GM12878 (cell line): ENCODE measurements around the gene TNFSF11. TPM values are rescaled to one million over a fixed set of nuclear protein-coding genes. Genes with fewer than 3 reads are reported as not detected.

Source experiments
- ATAC-seq: fragments of 200-7000 bp; cut with Tn5 transposase; 3 replicates; pipeline ENCODE4 v1.9.1; 2020; ENCODE audit warnings: mild to moderate bottlenecking, moderate library complexity
- BruUV-seq: library from RNA; stranded (reverse); fragments of 400-500 nt; replicated peaks from 2 replicates; lab custom pipeline; 2021; lab: Mats Ljungman, UMichigan
- CTCF ChIA-PET: fragments of 300-600 bp; sonication (Branson Sonifier 250); formaldehyde crosslinking; extraction: SDS; loops from one replicate; lab custom pipeline; 2021; ENCODE audit warnings: inconsistent platforms; lab: Yijun Ruan, JAX
- POLR2A ChIA-PET: fragments of 350-600 bp; formaldehyde crosslinking; extraction: SDS; loops from one replicate; lab custom pipeline; 2021; ENCODE audit warnings: inconsistent platforms; lab: Charles Lee
- RAD21 ChIA-PET: fragments of 300-600 bp; sonication (Branson Sonifier 250); formaldehyde crosslinking; loops from one replicate; lab custom pipeline; 2023; ENCODE audit warnings: antibody characterized with exemption; ENCODE audit not compliant: unreplicated experiment; lab: Charles Lee
- SMC1A ChIA-PET: fragments of 300-600 bp; sonication (Branson Sonifier 250); formaldehyde crosslinking; loops from one replicate; lab custom pipeline; 2023; ENCODE audit not compliant: unreplicated experiment, uncharacterized antibody; lab: Charles Lee
- DNase-seq: peaks from one replicate; pipeline ENCODE4 v3.0.0-alpha.2; 2011; ENCODE audit warnings: low read depth, low spot score
- FAIRE-seq: peaks from 3 replicates; lab custom pipeline; 2011; peaks lifted over from hg19 to GRCh38; lab: Jason Lieb, UNC
- H2AFZ ChIP-seq: 2 replicates; pipeline ENCODE4 v1.6.0; 2011; ENCODE audit warnings: low read depth, low read length, control low read depth; ENCODE audit not compliant: control insufficient read depth
- H3K27ac ChIP-seq: 2 replicates; pipeline ENCODE4 v1.5.1; 2011; ENCODE audit warnings: control low read depth; ENCODE audit not compliant: control insufficient read depth, insufficient read depth
- H3K27me3 ChIP-seq, 2 experiments: replicated peaks in 1 of 2; 2 replicates each; pipeline versions ENCODE4 v1.6.0 to v1.6.1; 2011; ENCODE audit warnings: low read length in 1 of 2; ENCODE audit not compliant: control insufficient read depth in 2 of 2, insufficient read depth in 2 of 2
- H3K36me3 ChIP-seq, 2 experiments: 2 replicates each; pipeline ENCODE4 v1.5.1; 2011; ENCODE audit warnings: low read length in 1 of 2; ENCODE audit not compliant: control insufficient read depth in 2 of 2, insufficient read depth in 2 of 2
- H3K4me1 ChIP-seq: 2 replicates; pipeline ENCODE4 v1.6.1; 2011; ENCODE audit warnings: mild to moderate bottlenecking, low read length, moderate library complexity, mixed read lengths; ENCODE audit not compliant: control insufficient read depth, insufficient read depth
- H3K4me2 ChIP-seq: 2 replicates; pipeline ENCODE4 v1.6.0; 2011; ENCODE audit warnings: control low read depth; ENCODE audit not compliant: control insufficient read depth, insufficient read depth
- H3K4me3 ChIP-seq: fragments of 200-600 bp; sonication (generic); 2 replicates; pipeline ENCODE4 v1.5.1; 2016
- H3K79me2 ChIP-seq: 2 replicates; pipeline ENCODE4 v1.6.0; 2011; ENCODE audit warnings: low read length; ENCODE audit not compliant: control insufficient read depth, insufficient read depth
- H3K9ac ChIP-seq: 2 replicates; pipeline ENCODE4 v1.8.0; 2011; ENCODE audit warnings: low read length, control low read depth, mixed read lengths; ENCODE audit not compliant: control insufficient read depth, insufficient read depth
- H3K9me3 ChIP-seq: replicated peaks from 3 replicates; pipeline ENCODE4 v1.5.1; 2011; ENCODE audit warnings: mild to moderate bottlenecking, low read length; ENCODE audit not compliant: control insufficient read depth, insufficient read depth
- H4K20me1 ChIP-seq: 2 replicates; pipeline ENCODE4 v1.6.0; 2011; ENCODE audit not compliant: control insufficient read depth, insufficient read depth
- BCL3 ChIP-seq: IDR thresholded peaks from 2 replicates; pipeline ENCODE4 v1.6.1; 2011; ENCODE audit warnings: borderline replicate concordance, low read depth, mild to moderate bottlenecking, moderate library complexity, low read length; ENCODE audit not compliant: insufficient read depth, poor library complexity, severe bottlenecking
- HDGF ChIP-seq: fragments of 450-650 bp; IDR thresholded peaks from 2 replicates; pipeline ENCODE4 v1.6.1; 2016; ENCODE audit warnings: antibody characterized with exemption
- MEF2B ChIP-seq: fragments of 450-650 bp; IDR thresholded peaks from 2 replicates; pipeline ENCODE4 v1.6.1; 2018; ENCODE audit warnings: mild to moderate bottlenecking, moderate library complexity; ENCODE audit not compliant: partially characterized antibody, poor library complexity, severe bottlenecking
- MXI1 ChIP-seq: fragments of 150-350 bp; IDR thresholded peaks from 2 replicates; pipeline ENCODE4 v1.6.1; 2011; ENCODE audit warnings: low read depth, mild to moderate bottlenecking, inconsistent platforms, low read length, improper control_type of control experiment
- MYB ChIP-seq: fragments of 150-350 bp; IDR thresholded peaks from 2 replicates; pipeline ENCODE4 v1.6.1; 2014; ENCODE audit warnings: mild to moderate bottlenecking, low read depth, low read length, borderline replicate concordance
- PRDM15 ChIP-seq: fragments of 450-650 bp; formaldehyde crosslinking; IDR thresholded peaks from 2 replicates; pipeline ENCODE4 v1.4.0; 2020; ENCODE audit warnings: mild to moderate bottlenecking, moderate library complexity
- RB1 ChIP-seq: fragments of 450-650 bp; formaldehyde crosslinking; IDR thresholded peaks from 2 replicates; pipeline ENCODE4 v1.6.1; 2017; ENCODE audit warnings: mild to moderate bottlenecking, borderline replicate concordance
- SREBF1 ChIP-seq: IDR thresholded peaks from 2 replicates; pipeline ENCODE4 v1.6.1; 2012; ENCODE audit warnings: mild to moderate bottlenecking, low read length
- WGBS: methylation state at CpG from one replicate; pipeline ENCODE4 v1.1.6; 2016; ENCODE audit warnings: low lambda C conversion rate; ENCODE audit not compliant: insufficient replicate concordance, insufficient coverage; ENCODE audit errors: missing lambda C conversion rate; 5-methylcytosine and 5-hydroxymethylcytosine counted together
- in situ Hi-C: fragments of 300-500 bp; cut with MboI; formaldehyde crosslinking; loops from 9 replicates; pipeline ENCODE4 v1.14.3; 2018; ENCODE audit warnings: mixed read lengths
- intact Hi-C: fragments of 100-400 bp; cut with micrococcal nuclease; formaldehyde crosslinking; loops from one replicate; pipeline ENCODE4 v1.14.2; 2022; ENCODE audit not compliant: unreplicated experiment
- polyA plus RNA-seq, 11 experiments: library from polyadenylated mRNA; depleted of rRNA in 4 of 11; unstranded in 6 of 11; stranded (reverse) in 5 of 11; fragments of >200 nt; fragmentation: Nextera tagmentation in 4 of 11; fragmentation: Illumina TruSeq in 1 of 11; extraction: Ambion mirVana in 4 of 11; extraction: Trizol in 1 of 11; gene quantifications; 1 replicate in 1 of 11; 2 replicates in 10 of 11; pipeline versions ENCODE4 v1.2.1 to v1.2.3, GENCODE V29; 2011 to 2016; ENCODE audit warnings: inconsistent platforms in 2 of 11, missing spikeins in 2 of 11, low read depth in 1 of 11
- total RNA-seq, 4 experiments: library from RNA; depleted of rRNA in 3 of 4; stranded (reverse); fragments of >200 nt in 3 of 4; fragmentation: Illumina TruSeq in 1 of 4; extraction: Trizol in 1 of 4; gene quantifications; 2 replicates each; pipeline versions ENCODE4 v1.2.1 to v1.2.3, GENCODE V29; 2013 to 2021
- TF ChIP-seq, protein P1 (sequence below), 3 experiments: IDR thresholded peaks in 2 of 3; conservative IDR thresholded peaks in 1 of 3; 2 replicates each; pipeline ENCODE4 v1.5.1; 2011; ENCODE audit warnings: low read depth in 3 of 3, low read length in 3 of 3, mild to moderate bottlenecking in 3 of 3, control low read depth in 2 of 3, moderate library complexity in 2 of 3, inconsistent platforms in 1 of 3, mixed read lengths in 1 of 3; ENCODE audit not compliant: control insufficient read depth in 2 of 3, insufficient read depth in 1 of 3; ENCODE audit errors: extremely low read depth in 1 of 3
- TF ChIP-seq, protein P2 (sequence below): fragments of 450-650 bp; formaldehyde crosslinking; IDR thresholded peaks from 2 replicates; pipeline ENCODE4 v1.4.0; 2022; ENCODE audit warnings: mild to moderate bottlenecking, moderate library complexity

The TNFSF11 gene
- total and polyA plus RNA-seq, 10 of the 15 experiments (the other 5 are each of a cell fraction or from before 2014, with no cell fraction given): 0.86 to 14.8 (median 10.0) TPM

GRCh38 chr13:42607546-42607945 is 33.6 kb downstream of the TNFSF11 start:
- DNase-seq (no peak), FAIRE-seq (no peak)
- no peaks in the 10 kb centered on the region for H3K27me3 ChIP-seq
- intact Hi-C loops: no loop called here
- in situ Hi-C loops: no loop called here
- no peaks in the 10 kb centered on the region for H3K9me3 ChIP-seq
- no peak overlapping the region for H3K9ac ChIP-seq
- no peak overlapping the region for H2AFZ ChIP-seq
- TF ChIP-seq, protein P1, sequence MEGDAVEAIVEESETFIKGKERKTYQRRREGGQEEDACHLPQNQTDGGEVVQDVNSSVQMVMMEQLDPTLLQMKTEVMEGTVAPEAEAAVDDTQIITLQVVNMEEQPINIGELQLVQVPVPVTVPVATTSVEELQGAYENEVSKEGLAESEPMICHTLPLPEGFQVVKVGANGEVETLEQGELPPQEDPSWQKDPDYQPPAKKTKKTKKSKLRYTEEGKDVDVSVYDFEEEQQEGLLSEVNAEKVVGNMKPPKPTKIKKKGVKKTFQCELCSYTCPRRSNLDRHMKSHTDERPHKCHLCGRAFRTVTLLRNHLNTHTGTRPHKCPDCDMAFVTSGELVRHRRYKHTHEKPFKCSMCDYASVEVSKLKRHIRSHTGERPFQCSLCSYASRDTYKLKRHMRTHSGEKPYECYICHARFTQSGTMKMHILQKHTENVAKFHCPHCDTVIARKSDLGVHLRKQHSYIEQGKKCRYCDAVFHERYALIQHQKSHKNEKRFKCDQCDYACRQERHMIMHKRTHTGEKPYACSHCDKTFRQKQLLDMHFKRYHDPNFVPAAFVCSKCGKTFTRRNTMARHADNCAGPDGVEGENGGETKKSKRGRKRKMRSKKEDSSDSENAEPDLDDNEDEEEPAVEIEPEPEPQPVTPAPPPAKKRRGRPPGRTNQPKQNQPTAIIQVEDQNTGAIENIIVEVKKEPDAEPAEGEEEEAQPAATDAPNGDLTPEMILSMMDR (IDR thresholded peaks at IDR 0.05 in 2 of 3, conservative IDR thresholded peaks at IDR 0.05 in 1 of 3; ENCODE audit: control insufficient read depth in 2 of 3, extremely low read depth in 1 of 3, insufficient read depth in 1 of 3, low read depth in 3 of 3, low read length in 3 of 3): no peak
- no peak for TF ChIP-seq MEF2B
- TF ChIP-seq RB1: no peak
- no peak for TF ChIP-seq PRDM15 (CRISPR knock-in tag)
- TF ChIP-seq BCL3: no peak
- no peak for TF ChIP-seq HDGF
- no peak for TF ChIP-seq MYB
- TF ChIP-seq, protein P2, sequence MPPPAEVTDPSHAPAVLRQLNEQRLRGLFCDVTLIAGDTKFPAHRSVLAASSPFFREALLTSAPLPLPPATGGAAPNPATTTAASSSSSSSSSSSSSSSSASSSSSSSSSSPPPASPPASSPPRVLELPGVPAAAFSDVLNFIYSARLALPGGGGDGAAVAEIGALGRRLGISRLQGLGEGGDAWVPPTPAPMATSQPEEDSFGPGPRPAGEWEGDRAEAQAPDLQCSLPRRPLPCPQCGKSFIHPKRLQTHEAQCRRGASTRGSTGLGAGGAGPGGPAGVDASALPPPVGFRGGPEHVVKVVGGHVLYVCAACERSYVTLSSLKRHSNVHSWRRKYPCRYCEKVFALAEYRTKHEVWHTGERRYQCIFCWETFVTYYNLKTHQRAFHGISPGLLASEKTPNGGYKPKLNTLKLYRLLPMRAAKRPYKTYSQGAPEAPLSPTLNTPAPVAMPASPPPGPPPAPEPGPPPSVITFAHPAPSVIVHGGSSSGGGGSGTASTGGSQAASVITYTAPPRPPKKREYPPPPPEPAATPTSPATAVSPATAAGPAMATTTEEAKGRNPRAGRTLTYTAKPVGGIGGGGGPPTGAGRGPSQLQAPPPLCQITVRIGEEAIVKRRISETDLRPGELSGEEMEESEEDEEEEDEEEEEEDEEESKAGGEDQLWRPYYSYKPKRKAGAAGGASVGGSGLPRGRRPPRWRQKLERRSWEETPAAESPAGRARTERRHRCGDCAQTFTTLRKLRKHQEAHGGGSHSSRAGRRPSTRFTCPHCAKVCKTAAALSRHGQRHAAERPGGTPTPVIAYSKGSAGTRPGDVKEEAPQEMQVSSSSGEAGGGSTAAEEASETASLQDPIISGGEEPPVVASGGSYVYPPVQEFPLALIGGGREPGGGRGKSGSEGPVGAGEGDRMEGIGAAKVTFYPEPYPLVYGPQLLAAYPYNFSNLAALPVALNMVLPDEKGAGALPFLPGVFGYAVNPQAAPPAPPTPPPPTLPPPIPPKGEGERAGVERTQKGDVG (CRISPR knock-in tag): no peak
- TF ChIP-seq MXI1: no peak
- TF ChIP-seq SREBF1: no peak
- TF ChIP-seq, all 136 proteins: peak for 0
- H3K27ac ChIP-seq: no peak overlapping the region
- no peaks in the 10 kb centered on the region for H3K79me2 ChIP-seq
- no peaks in the 10 kb centered on the region for H4K20me1 ChIP-seq
- no peak for ATAC-seq
- peaks cover 11% of the 10 kb centered on the region for H3K4me1 ChIP-seq
- WGBS: 79% methylated on average over 2 of the region's 2 CpGs
- H3K36me3 ChIP-seq: 0 out of 4 replicates have a peak, but pooled peaks cover 0 to 5% of the 10 kb centered on the region in 2 experiments
- no TSS peak for BruUV-seq
- ChIA-PET POLR2A (no interaction called here), CTCF (interaction anchor here (0.5 kb wide), 1 partner anchor 282 kb away, joined by 3 read pairs; no protein-coding TSS in a partner anchor), RAD21 (interaction anchor here (0.6 kb wide), 1 partner anchor 10 kb away, joined by 3 read pairs; no protein-coding TSS in a partner anchor), SMC1A (interaction anchor here (1.1 kb wide), 1 partner anchor 10 kb away, joined by 3 read pairs; no protein-coding TSS in a partner anchor)
- H3K4me2 ChIP-seq: no peak overlapping the region
- H3K4me3 ChIP-seq: no peak overlapping the region
